ENCODE data around the gene CCP110.

DNA sequence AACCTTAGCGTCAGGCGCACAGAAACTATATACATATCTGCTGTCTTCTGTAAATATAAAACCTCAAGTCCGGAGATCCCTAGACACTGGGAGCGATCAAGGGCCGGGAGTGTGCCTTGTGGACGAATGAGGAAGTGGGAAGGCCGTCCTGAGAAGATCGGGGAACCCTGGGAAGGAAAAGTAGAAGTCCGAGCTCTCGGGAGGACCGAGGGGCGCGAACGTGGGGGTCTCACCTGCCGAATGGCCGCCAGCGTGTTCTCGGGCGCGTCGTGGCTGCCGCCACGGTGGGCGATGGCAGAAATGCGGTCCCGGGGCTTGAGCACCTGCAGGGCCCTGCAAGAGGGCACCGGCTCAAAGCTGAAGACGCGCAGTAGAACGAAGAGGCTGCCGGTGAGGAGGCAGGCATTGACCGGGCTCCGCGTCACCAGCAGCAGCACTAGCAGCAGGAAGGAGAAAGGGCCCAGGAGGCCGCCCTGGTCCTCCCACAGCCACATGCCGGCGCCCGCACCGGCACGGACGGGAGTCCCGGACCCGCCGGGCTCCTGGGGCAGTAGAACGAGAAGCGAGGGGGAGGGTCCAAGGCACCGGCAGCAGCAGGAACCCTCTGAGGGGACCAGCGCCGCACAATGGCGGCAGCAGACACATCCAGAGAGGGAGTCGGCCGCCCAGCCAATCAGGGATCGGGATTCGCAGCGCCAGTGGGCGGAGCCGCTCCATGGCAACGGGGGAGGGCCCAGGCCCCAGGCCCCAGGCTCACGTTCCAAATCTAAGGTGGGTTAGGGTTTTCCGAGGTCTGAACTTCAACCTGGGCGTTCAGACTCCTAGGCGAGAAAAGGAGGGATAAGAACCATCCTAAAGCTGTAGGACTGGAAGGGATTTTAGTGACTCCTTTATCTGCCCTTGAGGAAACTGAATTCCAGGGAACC lies 2.0 kb upstream of the CCP110 start, which contains the start of gene GDE1:
- TF ChIP-seq, protein P1, sequence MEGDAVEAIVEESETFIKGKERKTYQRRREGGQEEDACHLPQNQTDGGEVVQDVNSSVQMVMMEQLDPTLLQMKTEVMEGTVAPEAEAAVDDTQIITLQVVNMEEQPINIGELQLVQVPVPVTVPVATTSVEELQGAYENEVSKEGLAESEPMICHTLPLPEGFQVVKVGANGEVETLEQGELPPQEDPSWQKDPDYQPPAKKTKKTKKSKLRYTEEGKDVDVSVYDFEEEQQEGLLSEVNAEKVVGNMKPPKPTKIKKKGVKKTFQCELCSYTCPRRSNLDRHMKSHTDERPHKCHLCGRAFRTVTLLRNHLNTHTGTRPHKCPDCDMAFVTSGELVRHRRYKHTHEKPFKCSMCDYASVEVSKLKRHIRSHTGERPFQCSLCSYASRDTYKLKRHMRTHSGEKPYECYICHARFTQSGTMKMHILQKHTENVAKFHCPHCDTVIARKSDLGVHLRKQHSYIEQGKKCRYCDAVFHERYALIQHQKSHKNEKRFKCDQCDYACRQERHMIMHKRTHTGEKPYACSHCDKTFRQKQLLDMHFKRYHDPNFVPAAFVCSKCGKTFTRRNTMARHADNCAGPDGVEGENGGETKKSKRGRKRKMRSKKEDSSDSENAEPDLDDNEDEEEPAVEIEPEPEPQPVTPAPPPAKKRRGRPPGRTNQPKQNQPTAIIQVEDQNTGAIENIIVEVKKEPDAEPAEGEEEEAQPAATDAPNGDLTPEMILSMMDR (IDR thresholded peaks at IDR 0.05) = peak in 5 of 7 experiments; percentile 8 to 29 (median 27)
- peak; percentile 79 to 91 (median 89) for TF ChIP-seq POLR2A (IDR thresholded peaks at IDR 0.05)

All from body of pancreas (tissue), 4 donors.